GM18858 (cell line): Measurements from ENCODE around the gene KLB.

Experiments used
- ATAC-seq: cut with Tn5 transposase; IDR thresholded peaks from one replicate; pipeline ENCODE4 v1.9.1; 2021; ENCODE audit not compliant: unreplicated experiment

The KLB gene

DNA sequence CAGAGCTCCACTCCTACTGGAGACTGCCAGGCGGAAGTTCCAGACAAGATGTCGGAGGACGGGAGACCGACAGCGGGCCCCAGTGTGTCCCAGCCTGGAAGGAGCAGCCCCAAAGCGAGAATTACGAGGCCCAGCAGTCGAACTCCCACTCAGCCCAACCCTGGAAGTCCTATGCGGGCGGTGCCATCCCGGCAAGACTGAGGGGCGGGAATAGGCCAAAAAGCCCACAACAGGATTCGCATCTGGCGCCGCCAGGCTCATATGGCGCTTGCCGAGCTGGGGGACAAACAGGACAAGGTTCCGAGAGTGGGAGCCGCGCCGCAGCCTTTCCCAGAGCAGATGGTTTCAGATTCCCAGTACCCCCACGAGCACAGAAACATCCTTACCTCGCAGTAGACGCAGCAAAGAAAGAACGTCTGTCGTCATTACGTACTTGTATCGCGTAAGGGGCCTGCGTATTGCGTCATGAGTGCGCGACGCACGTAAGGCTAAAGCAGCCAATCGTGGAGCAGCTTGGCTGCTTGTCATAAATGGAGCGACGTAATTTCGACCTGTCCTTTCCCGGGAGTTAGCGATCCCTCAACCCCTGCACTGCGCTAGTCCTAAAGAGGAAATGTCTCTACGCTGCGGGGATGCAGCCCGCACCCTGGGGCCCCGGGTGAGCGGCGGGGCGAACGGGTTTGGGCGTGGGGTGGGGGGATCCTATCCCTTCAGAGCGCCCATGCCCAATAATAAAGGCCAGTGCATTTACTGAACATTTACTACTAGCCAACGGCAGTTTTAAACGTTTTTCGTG, 52.0 kb downstream of the KLB start, which contains the start of the genes LIAS and RPL9:
Gene LIAS, plus strand, starts transcription at position 552 of the 796 bp plus-strand sequence. Its CDS starts 62 bp downstream, at position 614.
Gene RPL9, minus strand, starts transcription at position 418 of the 796 bp plus-strand sequence. CDS start 483 bp downstream, outside the sequence.
- ATAC-seq, result peak; percentile 75

DNA sequence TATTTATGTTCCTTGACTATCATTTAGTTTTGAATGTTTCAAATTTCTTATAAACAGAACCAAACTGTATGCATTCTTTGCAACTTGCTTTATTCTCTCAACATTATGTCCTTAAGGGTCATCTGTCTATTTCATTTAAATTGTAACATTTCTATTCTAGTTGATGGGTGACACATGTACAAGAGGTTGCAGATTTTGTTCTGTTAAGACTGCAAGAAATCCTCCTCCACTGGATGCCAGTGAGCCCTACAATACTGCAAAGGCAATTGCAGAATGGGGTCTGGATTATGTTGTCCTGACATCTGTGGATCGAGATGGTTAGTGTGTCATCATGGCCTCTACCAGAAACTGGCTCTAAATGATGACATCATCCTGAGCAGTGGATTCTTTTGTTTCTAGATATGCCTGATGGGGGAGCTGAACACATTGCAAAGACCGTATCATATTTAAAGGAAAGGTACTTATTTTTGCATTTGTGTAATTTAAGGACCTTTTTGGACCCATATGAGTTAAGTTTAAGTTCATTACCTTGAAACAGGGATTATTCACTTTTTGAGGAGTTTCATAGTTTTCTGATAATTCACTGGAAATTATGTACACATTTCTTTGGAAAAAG, 58.3 kb downstream of the KLB start:
- no peak for ATAC-seq

DNA sequence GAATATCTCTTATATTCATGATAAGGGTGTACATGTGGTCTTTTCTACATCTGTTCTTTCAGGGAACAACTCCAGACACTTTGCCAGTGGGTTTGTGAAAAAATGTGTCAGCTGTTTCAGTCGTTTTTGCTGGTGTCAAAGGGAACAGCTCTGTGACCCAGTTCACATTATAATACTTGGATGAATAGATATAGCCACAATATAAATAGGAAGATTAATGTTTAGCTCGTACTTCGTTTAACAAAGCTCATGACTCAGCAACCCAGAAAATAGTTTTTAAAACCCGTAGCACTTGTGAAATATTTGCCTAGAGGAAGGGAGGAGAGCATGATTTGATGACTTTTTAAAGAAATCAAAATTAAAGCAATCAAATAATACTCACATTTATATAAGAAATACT, 60.0 kb downstream of the KLB start:
- no peak for ATAC-seq

DNA sequence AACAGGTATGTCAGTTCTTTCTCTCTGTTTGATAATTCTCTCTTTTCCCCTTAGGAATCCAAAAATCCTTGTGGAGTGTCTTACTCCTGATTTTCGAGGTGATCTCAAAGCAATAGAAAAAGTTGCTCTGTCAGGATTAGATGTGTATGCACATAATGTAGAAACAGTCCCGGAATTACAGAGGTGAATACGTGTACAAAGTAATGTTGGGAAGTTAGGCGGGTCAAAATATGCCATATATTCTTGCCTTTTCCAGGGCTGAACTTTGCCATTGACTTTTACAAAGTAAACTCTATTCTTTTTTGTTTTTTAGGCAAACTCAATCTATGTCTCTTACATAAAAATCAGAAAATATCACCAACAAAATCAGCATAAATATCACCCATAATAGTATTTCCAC, 60.7 kb downstream of the KLB start:
- no peak for ATAC-seq

DNA sequence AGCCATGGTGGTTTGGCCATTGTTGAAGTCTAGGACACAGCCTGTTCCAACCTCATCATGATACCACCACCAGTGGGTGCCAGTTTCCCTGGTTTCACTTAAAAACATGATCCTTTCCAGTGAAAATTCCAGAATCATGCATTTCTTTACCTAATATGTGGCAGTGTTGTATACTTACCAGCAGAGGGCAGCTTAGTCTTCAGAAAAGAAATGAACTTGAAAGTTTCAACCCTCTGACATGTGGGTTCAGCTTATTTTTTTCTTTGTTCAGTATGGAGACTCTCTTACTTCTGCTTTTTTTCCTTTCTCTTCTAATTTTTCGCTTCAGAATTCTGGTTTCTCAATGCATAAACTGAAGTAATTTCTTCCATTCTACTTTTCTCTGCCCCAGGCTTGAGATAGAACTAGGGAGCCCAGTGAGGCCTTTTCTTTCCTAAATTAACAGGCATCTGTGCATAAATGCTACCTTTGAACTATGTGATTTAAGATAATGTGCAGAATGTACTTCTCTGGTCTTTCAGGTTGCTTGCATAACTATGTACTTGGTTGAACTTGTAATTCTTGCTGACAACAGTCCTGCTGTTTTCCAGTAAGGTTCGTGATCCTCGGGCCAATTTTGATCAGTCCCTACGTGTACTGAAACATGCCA, 62.8 kb downstream of the KLB start:
- ATAC-seq, result peak; percentile 80

DNA sequence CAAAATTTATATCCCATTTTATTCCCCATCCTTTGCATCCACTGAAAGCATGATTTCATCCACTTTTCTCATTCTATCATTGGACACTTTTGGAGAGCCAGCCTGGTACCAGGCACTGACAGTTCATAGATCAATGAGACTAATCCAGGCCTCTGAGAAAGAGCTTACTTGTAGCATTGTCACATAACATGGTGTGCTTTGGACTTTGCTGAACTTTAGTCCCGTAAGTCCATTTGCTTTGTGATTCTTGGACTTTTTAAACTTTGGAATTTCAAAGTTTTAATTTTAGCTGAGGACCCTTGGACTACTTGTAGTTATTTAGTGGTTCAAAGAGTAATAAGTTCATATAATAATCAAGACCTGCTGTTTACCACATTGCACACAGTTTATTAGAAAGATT, 63.7 kb downstream of the KLB start:
- no peak for ATAC-seq

DNA sequence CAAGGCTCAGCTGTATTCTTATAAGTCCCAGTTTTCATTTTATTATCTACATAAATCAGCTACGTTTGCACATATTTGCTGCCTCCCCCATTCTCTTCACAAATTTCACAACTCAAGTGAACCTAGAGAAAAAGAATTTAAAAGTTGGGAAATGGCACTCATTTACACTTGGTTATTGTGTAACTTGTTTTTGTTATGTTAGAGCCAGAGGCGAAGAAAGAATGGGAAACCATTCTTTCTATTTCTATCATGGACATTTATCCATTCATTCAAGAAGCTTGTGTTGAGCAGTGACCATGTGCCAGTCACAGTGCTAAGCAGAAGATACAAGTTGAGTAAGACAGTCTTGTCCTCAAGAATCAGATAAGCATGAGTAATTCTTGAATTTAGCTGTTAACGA, 65.7 kb downstream of the KLB start:
- ATAC-seq, result no peak

DNA sequence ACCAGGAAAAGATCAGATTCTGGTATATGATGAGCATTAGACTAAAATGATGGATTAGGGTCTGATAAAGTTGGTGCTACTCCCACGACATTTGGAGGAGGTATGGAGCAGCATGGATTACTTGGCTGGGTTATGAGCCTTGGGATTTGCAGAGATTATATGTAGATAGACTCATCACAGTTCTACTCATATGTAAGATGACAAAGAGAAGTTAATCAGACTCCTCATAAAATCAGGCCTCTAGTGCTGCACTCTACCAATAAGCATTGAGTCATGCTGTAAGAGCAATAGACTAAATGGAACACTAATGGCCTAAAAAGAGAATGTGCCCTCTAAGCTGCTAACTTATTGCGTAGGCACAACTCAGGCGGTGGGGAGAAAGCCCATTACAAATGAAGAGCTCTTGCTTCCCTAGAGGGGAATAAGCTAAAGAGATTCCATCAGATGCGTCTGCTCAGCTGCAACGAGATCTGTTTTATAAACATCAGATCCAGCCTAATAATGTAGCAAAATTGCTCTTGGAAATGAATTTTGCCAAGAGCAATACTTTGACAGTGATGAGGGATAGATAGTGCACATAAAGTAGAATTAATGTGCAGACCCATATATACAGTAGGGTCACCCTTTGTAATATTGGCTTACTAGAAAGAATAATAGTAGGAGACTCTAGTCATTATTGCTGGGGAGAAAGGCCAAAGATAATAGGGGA, 69.6 kb downstream of the KLB start:
- ATAC-seq, result no peak

DNA sequence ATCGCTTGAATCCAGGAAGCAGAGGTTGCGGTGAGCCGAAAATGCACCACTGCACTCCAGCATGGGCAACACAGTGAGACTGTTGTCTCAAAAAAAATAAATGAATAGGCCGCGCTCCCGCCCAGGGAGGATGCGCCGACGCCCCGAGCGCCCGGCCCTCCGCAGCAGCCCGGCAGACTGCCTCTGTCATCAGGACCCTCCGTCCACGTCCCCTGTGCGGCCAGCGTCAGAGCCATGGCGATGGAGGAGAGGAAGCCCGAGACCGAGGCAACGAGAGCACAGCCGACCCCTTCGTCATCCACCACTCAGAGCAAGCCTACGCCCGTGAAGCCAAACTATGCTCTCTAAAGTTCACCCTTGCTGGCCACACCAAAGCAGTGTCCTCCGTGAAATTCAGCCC, 73.5 kb downstream of the KLB start:
- ATAC-seq, result no peak

DNA sequence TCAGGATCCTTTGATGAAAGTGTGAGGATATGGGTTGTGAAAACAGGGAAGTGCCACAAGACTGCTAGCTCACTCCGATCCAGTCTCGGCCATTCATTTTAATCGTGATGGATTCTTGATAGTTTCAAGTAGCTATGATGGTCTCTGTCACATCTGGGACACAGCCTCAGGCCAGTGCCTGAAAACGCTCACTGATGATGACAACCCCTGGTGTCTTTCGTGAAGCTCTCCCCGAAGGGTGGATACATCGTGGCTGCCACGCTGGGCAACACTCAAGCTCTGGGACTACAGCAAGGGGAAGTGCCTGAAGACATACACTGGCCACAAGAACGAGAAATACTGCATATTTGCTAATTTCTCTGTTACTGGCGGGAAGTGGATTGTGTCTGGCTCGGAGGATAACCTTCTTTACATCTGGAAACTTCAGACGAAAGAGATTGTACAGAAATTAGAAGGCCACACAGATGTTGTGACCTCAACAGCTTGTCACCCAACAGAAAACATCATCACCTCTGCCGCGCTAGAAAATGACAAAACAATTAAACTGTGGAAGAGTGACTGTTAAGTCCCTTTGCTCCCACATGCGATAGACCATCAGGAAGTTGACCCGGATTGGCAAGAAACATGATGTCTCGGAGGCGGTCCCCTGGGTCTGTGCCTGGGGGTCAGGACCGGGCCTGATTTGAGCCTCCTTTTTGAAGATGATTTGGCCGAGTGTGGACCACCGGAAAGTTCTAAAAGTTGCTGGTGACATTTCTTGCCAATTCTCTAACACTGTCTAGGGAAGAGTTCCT, 74.4 kb downstream of the KLB start:
- ATAC-seq, result no peak

DNA sequence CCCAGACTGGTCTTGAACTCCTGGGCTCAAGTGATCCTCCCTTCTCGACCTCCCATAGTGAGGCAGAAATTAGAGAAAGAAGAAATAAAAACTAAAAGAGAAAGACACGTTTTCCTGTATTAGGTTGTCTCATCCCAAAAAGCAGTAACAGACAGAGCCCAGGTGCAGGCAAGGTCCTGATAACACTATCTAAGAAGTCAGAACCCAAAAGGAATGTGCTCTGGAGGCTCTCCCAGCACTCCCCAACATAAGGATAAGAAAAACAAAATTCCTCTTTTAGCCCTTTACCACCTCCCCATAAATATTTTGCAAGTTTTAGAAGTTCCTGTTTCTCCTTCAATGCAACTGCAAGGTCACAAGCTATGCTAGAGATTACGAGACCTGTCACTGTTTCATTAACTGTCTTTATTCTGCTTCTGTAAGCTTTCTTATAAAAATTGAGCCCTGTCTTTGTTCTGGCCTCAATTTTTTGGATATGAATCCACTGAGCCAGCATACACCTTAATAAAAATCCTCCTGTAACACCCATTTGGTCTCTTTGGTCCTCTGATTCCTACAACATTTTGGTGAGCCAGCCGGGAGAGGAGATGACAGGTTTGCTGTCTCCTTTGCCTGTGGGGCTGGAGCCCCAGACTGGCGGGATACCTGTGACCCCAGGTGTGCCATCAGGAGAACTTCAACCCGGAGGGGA, 78.0 kb downstream of the KLB start:
- ATAC-seq, result no peak

DNA sequence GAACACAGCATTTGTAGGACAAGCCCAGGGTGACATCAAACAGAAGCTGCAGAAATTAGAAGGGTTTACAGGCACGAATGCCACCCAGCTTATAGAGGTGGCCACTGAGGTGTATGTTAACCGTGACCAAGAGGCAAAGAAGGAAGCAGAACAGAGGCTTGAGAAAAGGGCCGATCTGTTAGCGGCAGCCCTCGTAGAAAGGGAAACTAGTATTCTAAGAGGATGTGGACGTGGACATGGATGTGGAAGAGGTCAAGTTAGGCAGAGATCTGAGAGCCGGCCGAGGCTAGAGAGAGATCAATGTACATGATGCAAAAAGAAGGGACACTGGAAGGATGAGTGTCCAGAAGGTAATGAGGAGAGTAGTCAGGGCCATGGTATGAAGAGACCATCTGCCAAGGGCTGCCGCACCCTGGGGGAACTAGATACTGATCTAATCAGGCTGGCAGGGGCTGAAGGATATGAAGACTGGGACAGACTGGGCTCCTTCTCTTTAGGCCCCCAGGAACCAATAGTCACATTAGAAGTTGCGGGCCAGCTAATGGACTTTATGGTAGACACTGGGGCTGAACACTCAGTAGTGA, 79.6 kb downstream of the KLB start:
- no peak for ATAC-seq

DNA sequence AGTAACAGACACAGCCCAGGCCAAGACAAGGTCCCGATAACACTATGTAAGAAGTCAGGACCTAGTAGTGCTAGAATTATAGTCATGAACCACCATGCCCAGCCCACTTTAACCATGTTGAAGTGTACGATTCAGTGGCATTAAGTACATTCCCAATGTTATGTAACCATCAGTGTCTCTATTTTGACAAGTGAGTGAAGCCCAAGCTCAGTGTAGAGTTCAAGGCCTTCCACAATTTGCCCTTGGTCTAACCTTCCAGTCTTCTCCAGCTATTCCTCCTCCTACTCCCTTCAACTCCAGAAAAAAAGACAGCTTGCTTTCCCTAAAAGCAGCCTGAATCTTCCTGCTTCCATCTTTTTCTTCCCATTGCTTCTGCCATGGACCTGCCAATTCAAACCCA, 83.6 kb downstream of the KLB start:
- no peak for ATAC-seq

DNA sequence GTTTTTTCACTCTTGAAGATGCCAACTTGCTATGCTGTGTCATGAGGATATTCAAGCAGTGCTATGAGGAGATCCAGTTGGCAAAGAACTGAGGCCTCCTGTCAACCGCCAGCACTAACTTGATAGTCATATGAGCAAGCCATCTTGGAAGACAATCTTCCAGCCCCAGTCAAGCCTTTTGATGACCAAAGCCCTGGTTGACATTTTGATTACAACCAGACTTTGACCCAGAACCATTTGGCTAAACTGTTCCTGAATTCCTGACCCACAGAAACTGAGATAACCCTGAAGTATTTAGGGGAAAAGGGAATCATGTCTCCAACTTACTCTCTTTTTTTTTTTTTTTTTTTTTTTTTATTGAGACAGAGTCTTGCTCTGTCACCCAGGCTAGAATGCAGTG, 87.6 kb downstream of the KLB start:
- no peak for ATAC-seq

DNA sequence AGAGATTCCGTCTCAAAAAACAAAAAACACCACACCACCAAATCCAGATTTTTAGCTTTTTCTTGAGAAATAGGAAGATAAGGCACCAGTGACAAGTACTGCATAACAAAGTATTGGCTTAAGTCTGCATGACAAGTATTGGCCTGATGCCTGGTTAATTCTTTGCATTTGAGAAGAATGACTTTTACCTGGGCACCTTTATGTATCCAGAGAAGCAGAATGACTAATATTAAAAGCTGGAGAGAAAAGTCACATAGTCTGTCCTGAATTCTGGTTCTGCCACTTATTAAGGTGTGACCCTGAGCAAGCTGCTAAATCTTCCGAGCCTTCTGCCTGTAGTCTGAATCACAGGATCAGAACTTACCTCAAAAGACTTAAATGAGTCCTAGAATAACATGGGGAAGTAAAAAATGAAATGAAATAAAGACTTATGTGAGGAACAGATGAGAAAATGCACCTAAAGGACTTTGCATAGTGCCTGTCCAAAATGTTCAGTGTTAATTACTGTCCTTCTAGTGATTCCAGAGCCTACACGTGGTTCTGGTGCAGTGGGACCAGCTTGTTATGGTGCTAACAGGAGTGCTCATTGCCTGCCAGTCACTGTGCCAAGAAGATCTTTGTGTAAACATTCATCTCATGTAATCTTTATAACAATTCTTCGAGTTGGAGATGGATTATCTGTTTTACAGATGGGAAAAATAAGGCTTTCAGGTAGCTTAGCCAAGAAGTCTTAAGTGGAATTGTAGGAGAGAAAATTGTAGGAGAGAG, 88.9 kb downstream of the KLB start:
- ATAC-seq, result no peak

DNA sequence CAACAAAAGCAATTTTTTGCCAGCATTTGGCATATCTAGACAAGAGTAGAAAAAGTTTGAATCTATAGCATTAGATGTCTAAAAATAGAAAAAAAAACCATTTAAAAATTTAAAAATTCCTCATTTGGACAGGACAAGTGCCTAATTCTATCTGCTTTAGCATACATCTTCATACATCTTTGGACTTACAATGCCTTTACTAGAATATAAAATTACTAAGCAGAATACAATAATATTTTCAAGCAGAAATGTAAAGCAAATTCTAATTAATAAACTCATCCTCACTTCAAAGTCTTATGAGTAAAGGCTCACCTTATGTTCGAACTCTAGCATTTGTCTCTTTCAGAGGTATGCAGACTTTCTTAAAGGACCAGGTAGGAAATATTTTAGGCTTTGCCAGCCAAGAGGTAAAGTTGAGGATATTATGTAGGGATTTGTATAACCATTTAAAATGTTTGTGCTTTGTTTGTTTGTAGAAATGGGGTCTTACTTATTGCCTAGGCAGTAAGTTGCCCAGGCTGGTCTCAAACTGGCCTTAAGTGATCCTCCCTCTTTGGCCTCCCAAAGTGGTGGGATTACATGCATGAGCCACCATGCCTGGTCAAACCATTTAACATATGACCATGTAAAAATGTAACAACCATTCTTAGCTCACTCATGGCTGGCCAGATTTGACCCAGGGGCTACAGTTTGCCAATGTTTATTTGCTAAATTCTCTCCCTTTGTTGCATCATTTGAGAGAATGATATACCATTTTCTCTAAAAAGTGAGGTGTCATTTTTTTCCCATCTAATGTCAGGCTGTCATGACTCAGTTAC, 91.4 kb downstream of the KLB start:
- ATAC-seq, result no peak

DNA sequence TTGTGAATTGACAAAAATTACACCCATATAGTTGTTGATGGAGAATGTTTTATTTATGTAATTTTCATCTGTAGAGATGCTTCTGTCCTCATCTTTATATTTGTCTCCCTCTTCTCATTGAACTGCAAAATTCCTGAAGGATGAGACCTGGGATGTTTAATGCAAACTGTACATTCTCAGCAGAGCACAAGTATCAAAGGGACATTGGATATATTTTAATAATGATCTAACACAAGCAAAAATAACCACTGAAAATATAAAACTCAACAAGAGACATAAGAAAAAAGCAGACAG, 91.9 kb downstream of the KLB start:
- ATAC-seq, result no peak
